HepG2 (cell line): ENCODE data around the gene ALDH7A1. TPM values are rescaled to one million over a fixed set of nuclear protein-coding genes. Genes with fewer than 3 reads are reported as not detected.

Source experiments
- CENPX ChIP-seq: sonication (generic); formaldehyde crosslinking; IDR thresholded peaks from 2 replicates; pipeline ENCODE4 v1.9.0; 2021; ENCODE audit warnings: mild to moderate bottlenecking, missing genetic modification reagents, moderate library complexity
- PCBP2 ChIP-seq: fragments of 200-400 bp; formaldehyde crosslinking; optimal IDR thresholded peaks from 2 replicates; pipeline ENCODE3; 2018; ENCODE audit warnings: low read length, low read depth; ENCODE audit not compliant: poor library complexity, severe bottlenecking
- PHB2 ChIP-seq: fragments of 450-650 bp; IDR thresholded peaks from 2 replicates; pipeline ENCODE4 v1.6.1; 2018; ENCODE audit not compliant: partially characterized antibody
- THYN1 ChIP-seq: sonication (generic); formaldehyde crosslinking; IDR thresholded peaks from 2 replicates; pipeline ENCODE4 v1.8.1; 2023; ENCODE audit warnings: low read depth, mild to moderate bottlenecking, moderate library complexity, missing genetic modification reagents, borderline replicate concordance
- ZFP36L2 ChIP-seq: sonication (generic); formaldehyde crosslinking; IDR thresholded peaks from 2 replicates; pipeline ENCODE4 v1.4.0; 2020; ENCODE audit warnings: missing genetic modification reagents
- ZNF138 ChIP-seq: sonication (generic); formaldehyde crosslinking; IDR thresholded peaks from 2 replicates; pipeline ENCODE4 v1.5.0; 2020; ENCODE audit warnings: mild to moderate bottlenecking, low read depth, missing genetic modification reagents
- ZNF660 ChIP-seq: sonication (generic); formaldehyde crosslinking; IDR thresholded peaks from 2 replicates; pipeline ENCODE4 v1.5.1; 2020; ENCODE audit warnings: mild to moderate bottlenecking, low read depth, missing genetic modification reagents, borderline replicate concordance
- ZNF75D ChIP-seq: sonication (generic); formaldehyde crosslinking; IDR thresholded peaks from 2 replicates; pipeline ENCODE4 v1.8.1; 2023; ENCODE audit warnings: missing genetic modification reagents, mild to moderate bottlenecking, borderline replicate concordance
- ZNF773 ChIP-seq: sonication (generic); formaldehyde crosslinking; IDR thresholded peaks from 2 replicates; pipeline ENCODE4 v1.4.0; 2020; ENCODE audit warnings: missing genetic modification reagents, borderline replicate concordance
- ZNF841 ChIP-seq: sonication (generic); formaldehyde crosslinking; IDR thresholded peaks from 2 replicates; pipeline ENCODE4 v1.8.1; 2023; ENCODE audit warnings: missing genetic modification reagents, borderline replicate concordance
- polyA plus RNA-seq, 8 experiments: library from polyadenylated mRNA; depleted of rRNA in 3 of 8; stranded (reverse) in 7 of 8; unstranded in 1 of 8; fragments of >200 nt; fragmentation: Illumina TruSeq in 4 of 8; extraction: Trizol in 4 of 8; gene quantifications; 2 replicates each; pipeline versions ENCODE4 v1.2.1 to v1.2.3, GENCODE V29; 2011 to 2016; ENCODE audit warnings: low read depth in 4 of 8, missing spikeins in 1 of 8, mixed read lengths in 1 of 8; ENCODE audit not compliant: insufficient read depth in 1 of 8
- total RNA-seq, 5 experiments: library from RNA; depleted of rRNA; stranded (reverse); fragments of >200 nt; fragmentation: Illumina TruSeq; extraction: Trizol; gene quantifications; 2 replicates each; pipeline ENCODE4 v1.2.3, GENCODE V29; 2016; ENCODE audit warnings: low read depth in 1 of 5
- TF ChIP-seq, protein P1 (sequence below): sonication (generic); formaldehyde crosslinking; IDR thresholded peaks from 2 replicates; pipeline ENCODE4 v1.4.0; 2020; ENCODE audit warnings: missing genetic modification reagents
- TF ChIP-seq, protein P2 (sequence below): IDR thresholded peaks from 2 replicates; pipeline ENCODE4 v1.6.1; 2016; ENCODE audit warnings: low read depth, missing genetic modification reagents, missing compliant biosample characterization
- TF ChIP-seq, protein P3 (sequence below): sonication (generic); formaldehyde crosslinking; conservative IDR thresholded peaks from 2 replicates; pipeline ENCODE4 v1.8.0; 2022; ENCODE audit warnings: mild to moderate bottlenecking, moderate library complexity, missing genetic modification reagents
- TF ChIP-seq, protein P4 (sequence below): sonication (generic); formaldehyde crosslinking; IDR thresholded peaks from 2 replicates; pipeline ENCODE4 v1.9.0; 2021; ENCODE audit warnings: missing genetic modification reagents, borderline replicate concordance
- TF ChIP-seq, protein P5 (sequence below): IDR thresholded peaks from 2 replicates; pipeline ENCODE4 v1.6.1; 2012; ENCODE audit warnings: inconsistent platforms

Gene ALDH7A1
- total and polyA plus RNA-seq, 2 of the 13 experiments (the other 11 are each of a cell fraction or from before 2014, with no cell fraction given), result 69.0 to 100 TPM

DNA sequence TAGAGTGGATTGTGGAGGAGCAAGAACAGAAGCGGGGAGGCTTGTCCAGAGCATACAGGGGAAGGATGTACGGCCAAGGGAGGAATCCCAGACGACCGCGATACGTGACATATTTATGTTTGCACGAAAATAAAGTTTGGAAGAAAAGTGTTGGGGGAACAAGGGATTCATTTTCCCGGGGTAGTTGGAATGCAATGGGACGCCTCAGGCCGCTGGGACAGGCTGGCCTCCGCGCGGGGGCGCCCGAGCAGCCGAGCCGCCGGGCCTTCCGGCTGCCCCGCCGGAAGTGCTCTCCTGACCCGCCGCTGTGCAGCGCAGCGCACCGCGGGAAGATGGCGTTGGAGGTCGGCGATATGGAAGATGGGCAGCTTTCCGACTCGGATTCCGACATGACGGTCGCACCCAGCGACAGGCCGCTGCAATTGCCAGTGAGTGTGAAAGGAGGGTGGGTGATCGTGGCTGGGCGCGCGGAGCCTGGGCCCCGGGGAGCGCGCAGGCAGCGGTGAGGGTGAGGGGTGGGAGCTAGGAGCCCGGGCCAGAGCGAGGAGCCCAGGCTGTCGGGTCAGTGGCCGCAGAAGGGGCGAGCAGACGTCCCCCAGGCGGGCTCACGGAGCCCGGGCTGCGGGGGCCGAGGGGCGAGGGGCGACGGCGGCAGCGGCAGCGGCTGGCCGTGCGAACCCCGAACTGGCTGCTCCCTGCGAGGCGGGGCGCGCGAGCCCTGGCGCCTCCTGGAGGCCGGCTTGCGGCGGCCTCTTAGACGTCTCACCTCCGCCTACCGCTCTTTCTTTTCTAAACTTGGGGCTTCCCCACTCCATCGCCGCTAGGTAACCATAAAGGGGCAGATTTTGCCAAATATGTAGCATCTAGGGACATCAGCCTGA lies 5.9 kb upstream of the ALDH7A1 start, which contains the start of gene PHAX (continued):
- TF ChIP-seq, protein P1, sequence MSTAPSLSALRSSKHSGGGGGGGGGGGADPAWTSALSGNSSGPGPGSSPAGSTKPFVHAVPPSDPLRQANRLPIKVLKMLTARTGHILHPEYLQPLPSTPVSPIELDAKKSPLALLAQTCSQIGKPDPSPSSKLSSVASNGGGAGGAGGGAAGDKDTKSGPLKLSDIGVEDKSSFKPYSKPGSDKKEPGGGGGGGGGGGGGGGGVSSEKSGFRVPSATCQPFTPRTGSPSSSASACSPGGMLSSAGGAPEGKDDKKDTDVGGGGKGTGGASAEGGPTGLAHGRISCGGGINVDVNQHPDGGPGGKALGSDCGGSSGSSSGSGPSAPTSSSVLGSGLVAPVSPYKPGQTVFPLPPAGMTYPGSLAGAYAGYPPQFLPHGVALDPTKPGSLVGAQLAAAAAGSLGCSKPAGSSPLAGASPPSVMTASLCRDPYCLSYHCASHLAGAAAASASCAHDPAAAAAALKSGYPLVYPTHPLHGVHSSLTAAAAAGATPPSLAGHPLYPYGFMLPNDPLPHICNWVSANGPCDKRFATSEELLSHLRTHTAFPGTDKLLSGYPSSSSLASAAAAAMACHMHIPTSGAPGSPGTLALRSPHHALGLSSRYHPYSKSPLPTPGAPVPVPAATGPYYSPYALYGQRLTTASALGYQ (CRISPR knock-in tag), result 0 out of 2 replicates have a peak, but pooled peaks have one; percentile 23
- TF ChIP-seq, protein P2, sequence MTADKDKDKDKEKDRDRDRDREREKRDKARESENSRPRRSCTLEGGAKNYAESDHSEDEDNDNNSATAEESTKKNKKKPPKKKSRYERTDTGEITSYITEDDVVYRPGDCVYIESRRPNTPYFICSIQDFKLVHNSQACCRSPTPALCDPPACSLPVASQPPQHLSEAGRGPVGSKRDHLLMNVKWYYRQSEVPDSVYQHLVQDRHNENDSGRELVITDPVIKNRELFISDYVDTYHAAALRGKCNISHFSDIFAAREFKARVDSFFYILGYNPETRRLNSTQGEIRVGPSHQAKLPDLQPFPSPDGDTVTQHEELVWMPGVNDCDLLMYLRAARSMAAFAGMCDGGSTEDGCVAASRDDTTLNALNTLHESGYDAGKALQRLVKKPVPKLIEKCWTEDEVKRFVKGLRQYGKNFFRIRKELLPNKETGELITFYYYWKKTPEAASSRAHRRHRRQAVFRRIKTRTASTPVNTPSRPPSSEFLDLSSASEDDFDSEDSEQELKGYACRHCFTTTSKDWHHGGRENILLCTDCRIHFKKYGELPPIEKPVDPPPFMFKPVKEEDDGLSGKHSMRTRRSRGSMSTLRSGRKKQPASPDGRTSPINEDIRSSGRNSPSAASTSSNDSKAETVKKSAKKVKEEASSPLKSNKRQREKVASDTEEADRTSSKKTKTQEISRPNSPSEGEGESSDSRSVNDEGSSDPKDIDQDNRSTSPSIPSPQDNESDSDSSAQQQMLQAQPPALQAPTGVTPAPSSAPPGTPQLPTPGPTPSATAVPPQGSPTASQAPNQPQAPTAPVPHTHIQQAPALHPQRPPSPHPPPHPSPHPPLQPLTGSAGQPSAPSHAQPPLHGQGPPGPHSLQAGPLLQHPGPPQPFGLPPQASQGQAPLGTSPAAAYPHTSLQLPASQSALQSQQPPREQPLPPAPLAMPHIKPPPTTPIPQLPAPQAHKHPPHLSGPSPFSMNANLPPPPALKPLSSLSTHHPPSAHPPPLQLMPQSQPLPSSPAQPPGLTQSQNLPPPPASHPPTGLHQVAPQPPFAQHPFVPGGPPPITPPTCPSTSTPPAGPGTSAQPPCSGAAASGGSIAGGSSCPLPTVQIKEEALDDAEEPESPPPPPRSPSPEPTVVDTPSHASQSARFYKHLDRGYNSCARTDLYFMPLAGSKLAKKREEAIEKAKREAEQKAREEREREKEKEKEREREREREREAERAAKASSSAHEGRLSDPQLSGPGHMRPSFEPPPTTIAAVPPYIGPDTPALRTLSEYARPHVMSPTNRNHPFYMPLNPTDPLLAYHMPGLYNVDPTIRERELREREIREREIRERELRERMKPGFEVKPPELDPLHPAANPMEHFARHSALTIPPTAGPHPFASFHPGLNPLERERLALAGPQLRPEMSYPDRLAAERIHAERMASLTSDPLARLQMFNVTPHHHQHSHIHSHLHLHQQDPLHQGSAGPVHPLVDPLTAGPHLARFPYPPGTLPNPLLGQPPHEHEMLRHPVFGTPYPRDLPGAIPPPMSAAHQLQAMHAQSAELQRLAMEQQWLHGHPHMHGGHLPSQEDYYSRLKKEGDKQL (CRISPR knock-in tag), result no peak
- 0 out of 2 replicates have a peak, but pooled peaks have one; percentile 62 for TF ChIP-seq ZFP36L2 (CRISPR knock-in tag)
- TF ChIP-seq PCBP2, result no peak
- no peak for TF ChIP-seq CENPX
- TF ChIP-seq ZNF773, result 0 out of 2 replicates have a peak, but pooled peaks have one; percentile 61
- TF ChIP-seq ZNF75D (CRISPR knock-in tag), result no peak
- TF ChIP-seq, protein P3, sequence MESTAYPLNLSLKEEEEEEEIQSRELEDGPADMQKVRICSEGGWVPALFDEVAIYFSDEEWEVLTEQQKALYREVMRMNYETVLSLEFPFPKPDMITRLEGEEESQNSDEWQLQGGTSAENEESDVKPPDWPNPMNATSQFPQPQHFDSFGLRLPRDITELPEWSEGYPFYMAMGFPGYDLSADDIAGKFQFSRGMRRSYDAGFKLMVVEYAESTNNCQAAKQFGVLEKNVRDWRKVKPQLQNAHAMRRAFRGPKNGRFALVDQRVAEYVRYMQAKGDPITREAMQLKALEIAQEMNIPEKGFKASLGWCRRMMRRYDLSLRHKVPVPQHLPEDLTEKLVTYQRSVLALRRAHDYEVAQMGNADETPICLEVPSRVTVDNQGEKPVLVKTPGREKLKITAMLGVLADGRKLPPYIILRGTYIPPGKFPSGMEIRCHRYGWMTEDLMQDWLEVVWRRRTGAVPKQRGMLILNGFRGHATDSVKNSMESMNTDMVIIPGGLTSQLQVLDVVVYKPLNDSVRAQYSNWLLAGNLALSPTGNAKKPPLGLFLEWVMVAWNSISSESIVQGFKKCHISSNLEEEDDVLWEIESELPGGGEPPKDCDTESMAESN, result peak; percentile 86
- TF ChIP-seq, protein P4, sequence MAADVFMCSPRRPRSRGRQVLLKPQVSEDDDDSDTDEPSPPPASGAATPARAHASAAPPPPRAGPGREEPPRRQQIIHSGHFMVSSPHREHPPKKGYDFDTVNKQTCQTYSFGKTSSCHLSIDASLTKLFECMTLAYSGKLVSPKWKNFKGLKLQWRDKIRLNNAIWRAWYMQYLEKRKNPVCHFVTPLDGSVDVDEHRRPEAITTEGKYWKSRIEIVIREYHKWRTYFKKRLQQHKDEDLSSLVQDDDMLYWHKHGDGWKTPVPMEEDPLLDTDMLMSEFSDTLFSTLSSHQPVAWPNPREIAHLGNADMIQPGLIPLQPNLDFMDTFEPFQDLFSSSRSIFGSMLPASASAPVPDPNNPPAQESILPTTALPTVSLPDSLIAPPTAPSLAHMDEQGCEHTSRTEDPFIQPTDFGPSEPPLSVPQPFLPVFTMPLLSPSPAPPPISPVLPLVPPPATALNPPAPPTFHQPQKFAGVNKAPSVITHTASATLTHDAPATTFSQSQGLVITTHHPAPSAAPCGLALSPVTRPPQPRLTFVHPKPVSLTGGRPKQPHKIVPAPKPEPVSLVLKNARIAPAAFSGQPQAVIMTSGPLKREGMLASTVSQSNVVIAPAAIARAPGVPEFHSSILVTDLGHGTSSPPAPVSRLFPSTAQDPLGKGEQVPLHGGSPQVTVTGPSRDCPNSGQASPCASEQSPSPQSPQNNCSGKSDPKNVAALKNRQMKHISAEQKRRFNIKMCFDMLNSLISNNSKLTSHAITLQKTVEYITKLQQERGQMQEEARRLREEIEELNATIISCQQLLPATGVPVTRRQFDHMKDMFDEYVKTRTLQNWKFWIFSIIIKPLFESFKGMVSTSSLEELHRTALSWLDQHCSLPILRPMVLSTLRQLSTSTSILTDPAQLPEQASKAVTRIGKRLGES (CRISPR knock-in tag), result no peak
- TF ChIP-seq ZNF841, result no peak
- TF ChIP-seq ZNF138 (CRISPR knock-in tag), result no peak
- TF ChIP-seq THYN1, result no peak
- no peak for TF ChIP-seq PHB2
- TF ChIP-seq, protein P5, sequence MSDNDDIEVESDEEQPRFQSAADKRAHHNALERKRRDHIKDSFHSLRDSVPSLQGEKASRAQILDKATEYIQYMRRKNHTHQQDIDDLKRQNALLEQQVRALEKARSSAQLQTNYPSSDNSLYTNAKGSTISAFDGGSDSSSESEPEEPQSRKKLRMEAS, result peak; percentile 63; the same call in 1 of the 2 replicates
- TF ChIP-seq ZNF660, result no peak
